Body of pancreas (tissue), 4 donors: Measurements from ENCODE around the gene ANKUB1.

Experiments used
- CTCF ChIP-seq, 7 experiments: fragments of 450-650 bp in 4 of 7; fragments of 200-600 bp in 3 of 7; sonication (generic) in 3 of 7; IDR thresholded peaks; one replicate each; pipeline ENCODE4 v1.5.1; 2016 to 2019; ENCODE audit warnings: antibody characterized with exemption in 7 of 7
- POLR2A ChIP-seq, 3 donors: fragments of 450-650 bp; IDR thresholded peaks; one replicate each; pipeline ENCODE4 v1.6.1; 2016; ENCODE audit warnings: antibody characterized with exemption in 3 of 3, mild to moderate bottlenecking in 2 of 3

GRCh38 chr3:149720918-149721317 is 71.4 kb downstream of the ANKUB1 start:
- TF ChIP-seq CTCF (IDR thresholded peaks at IDR 0.05), result no peak
- TF ChIP-seq POLR2A (IDR thresholded peaks at IDR 0.05), result no peak
